ENCODE data around the gene ST6GALNAC3.

Gene ST6GALNAC3

GRCh38 chr1:76210160-76210559, 135.6 kb downstream of the ST6GALNAC3 start:
- TF ChIP-seq CTCF (IDR thresholded peaks at IDR 0.05; ENCODE audit: poor library complexity, severe bottlenecking) = no peak
- no peaks in the 10 kb centered on the region for H3K9me3 ChIP-seq (ENCODE audit: severe bottlenecking)
- no peak overlapping the region for H3K27ac ChIP-seq (ENCODE audit: poor library complexity, severe bottlenecking)
- H3K36me3 ChIP-seq (ENCODE audit: low read depth) = no peaks in the 10 kb centered on the region
- no peaks in the 10 kb centered on the region for H3K4me1 ChIP-seq (ENCODE audit: insufficient read depth, poor library complexity, severe bottlenecking)
- no peaks in the 10 kb centered on the region for H3K27me3 ChIP-seq (ENCODE audit: insufficient read depth, poor library complexity, severe bottlenecking)
- DNase-seq (ENCODE audit: low spot score) = no peak
- no peak for ATAC-seq (ENCODE audit: low read depth)
- H3K4me3 ChIP-seq (ENCODE audit: severe bottlenecking) = no peak overlapping the region

DNA sequence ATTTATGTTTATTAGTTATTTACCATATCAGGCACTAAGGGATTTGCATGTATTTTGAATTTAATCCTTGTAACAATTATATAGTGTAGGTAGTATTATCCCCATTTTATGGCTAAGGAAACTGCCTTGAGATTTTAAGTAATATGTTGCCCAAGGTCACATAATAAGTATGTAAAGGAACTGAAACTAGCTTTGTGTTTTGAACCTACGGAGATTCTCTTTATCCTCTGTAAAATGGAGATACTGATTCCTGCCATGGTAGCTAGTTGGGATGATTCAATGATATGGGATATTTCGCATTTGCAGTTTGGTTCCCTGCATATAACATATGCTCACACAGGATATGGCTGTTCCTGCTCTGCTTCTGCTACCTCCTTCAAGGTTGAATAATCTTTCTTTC, 144.3 kb downstream of the ST6GALNAC3 start:
- H3K27me3 ChIP-seq (ENCODE audit: insufficient read depth, poor library complexity, severe bottlenecking) = no peaks in the 10 kb centered on the region
- no peaks in the 10 kb centered on the region for H3K9me3 ChIP-seq (ENCODE audit: severe bottlenecking)
- no peak for ATAC-seq (ENCODE audit: low read depth)
- TF ChIP-seq CTCF (IDR thresholded peaks at IDR 0.05; ENCODE audit: poor library complexity, severe bottlenecking) = no peak
- no peaks in the 10 kb centered on the region for H3K36me3 ChIP-seq (ENCODE audit: low read depth)
- H3K27ac ChIP-seq (ENCODE audit: poor library complexity, severe bottlenecking) = no peak overlapping the region
- no peak for DNase-seq (ENCODE audit: low spot score)
- H3K4me3 ChIP-seq (ENCODE audit: severe bottlenecking) = no peak overlapping the region
- H3K4me1 ChIP-seq (ENCODE audit: insufficient read depth, poor library complexity, severe bottlenecking) = no peaks in the 10 kb centered on the region

DNA sequence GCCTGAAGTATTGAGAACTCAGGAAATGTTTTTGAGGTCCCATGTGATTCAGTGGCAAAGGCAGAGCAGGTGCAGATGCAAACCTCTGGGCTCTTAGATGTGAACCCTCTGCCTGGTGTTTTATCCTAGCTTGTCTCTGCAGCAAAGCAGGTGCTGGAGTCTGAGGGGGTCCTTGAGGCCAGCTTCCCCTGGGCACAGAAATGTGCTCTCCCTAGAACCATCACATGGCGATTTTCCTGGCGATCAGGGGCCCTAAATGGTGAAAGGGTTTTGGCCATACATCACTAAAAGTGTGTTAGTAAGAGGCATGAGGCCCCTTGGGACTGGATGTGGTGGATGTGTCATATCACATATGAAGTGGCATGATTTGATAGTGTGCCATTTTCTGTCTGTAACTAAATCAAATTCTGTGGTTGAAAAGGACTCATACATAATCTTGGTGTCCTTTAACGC, 144.8 kb downstream of the ST6GALNAC3 start:
- ATAC-seq (ENCODE audit: low read depth) (no peak), DNase-seq (ENCODE audit: low spot score) (no peak)
- Histone ChIP-seq H3K36me3 (ENCODE audit: low read depth) (no peaks in the 10 kb centered on the region), H3K4me1 (ENCODE audit: insufficient read depth, poor library complexity, severe bottlenecking) (no peaks in the 10 kb centered on the region), H3K4me3 (ENCODE audit: severe bottlenecking) (no peak overlapping the region), H3K27ac (ENCODE audit: poor library complexity, severe bottlenecking) (no peak overlapping the region), H3K27me3 (ENCODE audit: insufficient read depth, poor library complexity, severe bottlenecking) (no peaks in the 10 kb centered on the region), H3K9me3 (ENCODE audit: severe bottlenecking) (no peaks in the 10 kb centered on the region)
- no peak for TF ChIP-seq CTCF (IDR thresholded peaks at IDR 0.05; ENCODE audit: poor library complexity, severe bottlenecking)

DNA sequence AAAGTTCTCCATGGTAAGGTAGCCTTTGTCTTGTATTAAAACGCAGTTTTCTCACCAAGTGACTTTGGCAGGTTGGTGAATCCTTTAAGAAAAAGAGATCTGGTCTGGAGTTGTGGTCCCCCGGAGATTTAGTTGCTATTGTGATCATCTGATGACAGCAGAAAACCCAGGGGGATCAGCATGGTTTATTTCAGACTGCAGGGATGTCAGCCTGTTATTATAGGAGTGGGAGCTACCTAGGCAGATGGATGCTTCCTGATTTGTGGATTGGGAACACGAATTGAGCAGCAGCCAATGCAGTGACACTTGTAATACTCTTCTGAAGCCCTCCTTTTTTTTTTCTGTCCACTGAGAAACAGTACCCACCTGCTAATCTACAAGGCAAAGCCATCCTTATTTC, 150.2 kb downstream of the ST6GALNAC3 start:
- no peak for TF ChIP-seq CTCF (IDR thresholded peaks at IDR 0.05; ENCODE audit: poor library complexity, severe bottlenecking)
- ATAC-seq (ENCODE audit: low read depth) = no peak
- Histone ChIP-seq H3K4me1 (ENCODE audit: insufficient read depth, poor library complexity, severe bottlenecking) (no peaks in the 10 kb centered on the region), H3K27me3 (ENCODE audit: insufficient read depth, poor library complexity, severe bottlenecking) (no peaks in the 10 kb centered on the region), H3K4me3 (ENCODE audit: severe bottlenecking) (no peak overlapping the region), H3K9me3 (ENCODE audit: severe bottlenecking) (no peaks in the 10 kb centered on the region), H3K27ac (ENCODE audit: poor library complexity, severe bottlenecking) (no peak overlapping the region), H3K36me3 (ENCODE audit: low read depth) (no peaks in the 10 kb centered on the region)
- no peak for DNase-seq (ENCODE audit: low spot score)

DNA sequence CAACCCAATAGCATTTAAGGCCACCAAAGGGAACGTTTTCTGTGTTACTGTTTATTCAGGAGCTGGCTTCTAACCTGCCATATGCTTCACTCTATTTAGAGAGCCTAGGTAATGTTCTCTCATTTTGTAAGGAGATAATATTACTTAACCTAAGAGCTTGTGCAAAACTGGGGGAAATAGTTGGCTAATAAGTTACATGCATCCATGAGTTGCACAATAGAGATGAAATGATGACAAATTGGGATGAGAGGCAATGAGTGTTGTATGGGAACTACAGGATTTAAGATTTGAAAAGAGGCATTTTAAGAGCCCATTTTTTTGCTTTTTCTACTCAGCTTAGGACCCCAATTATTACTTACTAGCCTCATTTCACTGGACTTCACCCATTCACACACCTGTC, 151.0 kb downstream of the ST6GALNAC3 start:
- Histone ChIP-seq H3K9me3 (ENCODE audit: severe bottlenecking) (no peaks in the 10 kb centered on the region), H3K4me3 (ENCODE audit: severe bottlenecking) (no peak overlapping the region), H3K4me1 (ENCODE audit: insufficient read depth, poor library complexity, severe bottlenecking) (no peaks in the 10 kb centered on the region), H3K27ac (ENCODE audit: poor library complexity, severe bottlenecking) (no peak overlapping the region), H3K36me3 (ENCODE audit: low read depth) (no peaks in the 10 kb centered on the region), H3K27me3 (ENCODE audit: insufficient read depth, poor library complexity, severe bottlenecking) (no peaks in the 10 kb centered on the region)
- no peak for ATAC-seq (ENCODE audit: low read depth)
- no peak for TF ChIP-seq CTCF (IDR thresholded peaks at IDR 0.05; ENCODE audit: poor library complexity, severe bottlenecking)
- no peak for DNase-seq (ENCODE audit: low spot score)
